Trophoblast cell (in vitro differentiated cells and primary cell): ENCODE results near the gene FAM53A.

Experiments
- DNase-seq, 2 donors: peaks; one replicate each; pipeline ENCODE4 v3.0.0-alpha.2; 2016
- H2AFZ ChIP-seq: 2 replicates; pipeline ENCODE4 v1.6.1; 2013; ENCODE audit warnings: low read length, moderate library complexity, mild to moderate bottlenecking; ENCODE audit not compliant: insufficient read depth, poor library complexity
- H2AK5ac ChIP-seq: 2 replicates; pipeline ENCODE4 v1.6.1; 2013; ENCODE audit warnings: mild to moderate bottlenecking, low read length
- H2BK120ac ChIP-seq: 2 replicates; pipeline ENCODE4 v1.6.1; 2013; ENCODE audit warnings: low read length, mild to moderate bottlenecking, moderate library complexity; ENCODE audit not compliant: insufficient read depth, poor library complexity
- H2BK12ac ChIP-seq: 2 replicates; pipeline ENCODE4 v1.6.1; 2013; ENCODE audit warnings: mild to moderate bottlenecking, low read length, moderate library complexity
- H2BK5ac ChIP-seq: 2 replicates; pipeline ENCODE4 v1.6.1; 2013; ENCODE audit warnings: low read length, low read depth, moderate library complexity, mild to moderate bottlenecking; ENCODE audit not compliant: poor library complexity
- H3K14ac ChIP-seq: 2 replicates; pipeline ENCODE4 v1.6.1; 2013; ENCODE audit warnings: mild to moderate bottlenecking, low read length
- H3K18ac ChIP-seq: 2 replicates; pipeline ENCODE4 v1.6.1; 2013; ENCODE audit warnings: mild to moderate bottlenecking, low read length
- H3K23ac ChIP-seq: 2 replicates; pipeline ENCODE4 v1.6.1; 2013; ENCODE audit warnings: low read length
- H3K27ac ChIP-seq: 2 replicates; pipeline ENCODE4 v1.5.1; 2013; ENCODE audit warnings: low read depth, mild to moderate bottlenecking, inconsistent platforms, low read length, moderate library complexity
- H3K27me3 ChIP-seq: 2 replicates; pipeline ENCODE4 v1.6.1; 2013; ENCODE audit warnings: inconsistent platforms, mild to moderate bottlenecking, low read length, moderate library complexity; ENCODE audit not compliant: insufficient read depth
- H3K36me3 ChIP-seq, 2 experiments: 1 replicate in 1 of 2; 2 replicates in 1 of 2; pipeline ENCODE4 v1.6.1; 2013; ENCODE audit warnings: low read length in 2 of 2, mild to moderate bottlenecking in 2 of 2, moderate library complexity in 1 of 2; ENCODE audit not compliant: insufficient read depth in 2 of 2, control insufficient read depth in 1 of 2
- H3K4ac ChIP-seq: 2 replicates; pipeline ENCODE4 v1.6.1; 2013; ENCODE audit warnings: low read depth, mild to moderate bottlenecking, low read length, moderate library complexity
- H3K4me1 ChIP-seq, 2 experiments: 1 replicate in 1 of 2; 2 replicates in 1 of 2; pipeline ENCODE4 v1.6.1; 2013; ENCODE audit warnings: low read length in 2 of 2, mild to moderate bottlenecking in 2 of 2, moderate library complexity in 1 of 2; ENCODE audit not compliant: insufficient read depth in 2 of 2, control insufficient read depth in 1 of 2
- H3K4me2 ChIP-seq: 2 replicates; pipeline ENCODE4 v1.6.1; 2013; ENCODE audit warnings: inconsistent platforms, mild to moderate bottlenecking, low read length, moderate library complexity
- H3K4me3 ChIP-seq: 2 replicates; pipeline ENCODE4 v1.5.1; 2013; ENCODE audit warnings: mild to moderate bottlenecking, low read depth, low read length, inconsistent platforms
- H3K79me1 ChIP-seq: one replicate; pipeline ENCODE4 v1.6.1; 2013; ENCODE audit warnings: low read length
- H3K79me2 ChIP-seq: 2 replicates; pipeline ENCODE4 v1.6.1; 2013; ENCODE audit warnings: low read length, mild to moderate bottlenecking; ENCODE audit not compliant: control insufficient read depth, insufficient read depth, poor library complexity
- H3K9ac ChIP-seq: 2 replicates; pipeline ENCODE4 v1.6.1; 2013; ENCODE audit warnings: mild to moderate bottlenecking, low read length
- H3K9me3 ChIP-seq: 2 replicates; pipeline ENCODE4 v1.6.1; 2013; ENCODE audit warnings: low read depth, mild to moderate bottlenecking, control low read depth, inconsistent platforms, low read length; ENCODE audit not compliant: insufficient read depth
- H4K12ac ChIP-seq: 2 replicates; pipeline ENCODE4 v1.6.1; 2013; ENCODE audit warnings: low read depth, mild to moderate bottlenecking, low read length, moderate library complexity
- H4K8ac ChIP-seq: 2 replicates; pipeline ENCODE4 v1.6.1; 2013; ENCODE audit warnings: low read depth, mild to moderate bottlenecking, low read length, moderate library complexity
- H4K91ac ChIP-seq: one replicate; pipeline ENCODE4 v1.6.1; 2013; ENCODE audit warnings: low read depth, mild to moderate bottlenecking, low read length, moderate library complexity
- WGBS: extraction: QIAGEN DNeasy Blood & Tissue Kit; methylation state at CpG from one replicate; pipeline ENCODE4 v1.1.7; 2013; ENCODE audit warnings: missing lambda C conversion rate; ENCODE audit not compliant: insufficient read length, insufficient coverage; ENCODE audit errors: extremely low coverage; 5-methylcytosine and 5-hydroxymethylcytosine counted together

Gene FAM53A

DNA sequence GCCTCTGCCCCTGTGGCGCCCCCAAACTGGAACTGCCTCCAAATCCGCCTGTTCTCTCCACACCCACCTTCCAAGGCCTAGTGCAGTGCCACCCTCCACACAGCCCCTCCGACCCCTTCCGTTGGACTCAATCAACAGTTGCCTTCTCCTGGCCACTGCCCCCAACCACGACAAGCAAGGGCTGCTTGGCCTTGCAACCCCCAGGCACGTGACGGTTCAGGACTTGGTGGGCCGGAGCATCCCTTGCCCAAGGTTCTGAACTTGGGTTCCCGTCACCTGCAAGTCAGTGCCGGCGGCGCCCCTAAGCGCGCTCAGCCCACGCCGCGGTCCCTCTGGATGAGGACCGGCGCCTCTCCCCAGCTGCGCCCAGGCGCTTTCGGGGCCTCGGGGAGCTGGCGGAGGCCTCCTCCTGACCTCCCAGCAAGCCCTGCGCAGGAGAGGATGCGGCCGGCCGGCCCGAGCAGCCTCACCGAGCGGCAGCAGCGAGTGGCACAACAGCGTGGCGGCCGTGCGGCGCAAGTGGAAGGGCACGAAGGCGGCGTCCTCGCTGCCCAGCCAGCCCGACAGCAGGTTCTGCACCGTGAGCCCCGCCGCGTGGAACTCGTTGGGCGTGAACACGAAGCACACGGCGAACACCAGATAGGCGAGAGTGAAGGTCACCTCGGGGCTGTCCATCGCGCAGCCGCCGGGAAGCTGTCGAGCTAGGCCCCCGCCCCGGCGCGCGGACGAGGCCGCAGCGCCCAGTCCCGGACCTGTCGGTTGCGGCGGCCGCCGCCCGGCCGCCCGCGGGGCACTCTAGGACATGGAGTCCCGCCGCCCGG, 36.3 kb upstream of the FAM53A start:
- peak overlapping the region; percentile 95 for H3K14ac ChIP-seq
- H3K18ac ChIP-seq = peak overlapping the region; percentile 82
- peak overlapping the region; percentile 18 for H2BK5ac ChIP-seq
- H4K8ac ChIP-seq = peak overlapping the region; percentile 91
- H3K9me3 ChIP-seq = no peaks in the 10 kb centered on the region
- H2AK5ac ChIP-seq = peak overlapping the region; percentile 16
- H3K23ac ChIP-seq = peak overlapping the region; percentile 56
- peak overlapping the region; percentile 40 for H3K27ac ChIP-seq
- peak overlapping the region; percentile 30 for H3K4ac ChIP-seq
- peaks cover 38 to 41% of the 10 kb centered on the region in 2 experiments for H3K36me3 ChIP-seq
- peak overlapping the region; percentile 89 for H4K91ac ChIP-seq
- H4K12ac ChIP-seq = peak overlapping the region; percentile 86
- peaks cover 6% of the 10 kb centered on the region for H3K79me1 ChIP-seq
- peak overlapping the region; percentile 80 for H3K4me2 ChIP-seq
- H3K9ac ChIP-seq = peak overlapping the region; percentile 57
- peak overlapping the region; percentile 89 for H2AFZ ChIP-seq
- H2BK12ac ChIP-seq = no peak overlapping the region
- peak overlapping the region; percentile 71 for H2BK120ac ChIP-seq
- peaks cover 19% of the 10 kb centered on the region for H3K79me2 ChIP-seq
- no CpG with 5 or more reads among the region's 79 CpGs for WGBS
- peaks cover 14 to 18% of the 10 kb centered on the region in 2 experiments for H3K4me1 ChIP-seq
- no peaks in the 10 kb centered on the region for H3K27me3 ChIP-seq
- peak overlapping the region; percentile 90 for H3K4me3 ChIP-seq
- peak in 1 of 2 donors; percentile 31 for DNase-seq

DNA sequence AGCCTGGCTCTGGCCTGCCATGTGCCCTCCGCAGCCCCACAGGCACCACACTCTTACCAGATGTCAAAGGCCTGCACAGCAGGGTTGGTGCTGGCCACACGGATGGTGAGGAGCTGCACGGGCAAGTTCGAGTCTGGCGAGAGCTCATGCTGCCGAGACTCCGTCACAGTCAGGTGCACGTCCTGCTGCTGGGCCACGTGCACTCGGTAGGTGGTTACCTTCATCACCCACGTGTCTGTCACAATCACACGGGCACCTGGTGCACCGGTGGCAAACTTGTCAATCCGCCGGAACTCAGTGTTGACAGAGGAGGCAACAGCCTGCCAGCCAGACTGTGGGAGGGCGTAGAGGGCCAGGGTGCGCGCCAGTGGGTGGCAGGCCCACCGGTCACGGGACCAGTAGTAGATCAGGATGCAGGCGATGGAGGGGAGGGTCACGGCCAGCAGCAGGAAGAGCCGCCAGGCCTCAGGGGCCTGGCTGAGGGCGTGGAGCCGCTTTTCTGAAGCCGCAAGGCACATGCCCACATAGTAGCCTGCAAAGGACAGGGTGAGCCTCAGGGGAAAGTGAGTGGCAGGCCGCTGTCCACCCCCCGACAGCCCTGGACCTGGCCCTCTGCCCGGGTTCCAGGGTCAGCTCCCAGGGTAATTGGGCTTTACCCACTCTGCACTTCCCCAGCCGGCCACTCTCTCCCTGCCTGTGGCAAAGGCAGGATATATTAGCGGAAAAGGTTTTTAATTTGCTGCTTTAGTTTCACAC, 34.2 kb upstream of the FAM53A start:
- Histone ChIP-seq H3K14ac (no peak overlapping the region), H2AFZ (no peak overlapping the region), H2AK5ac (no peak overlapping the region), H2BK120ac (no peak overlapping the region), H4K8ac (no peak overlapping the region), H3K36me3 (peaks cover 23 to 29% of the 10 kb centered on the region in 2 experiments), H3K9ac (no peak overlapping the region), H3K4me1 (peaks cover 14 to 20% of the 10 kb centered on the region in 2 experiments), H3K4me2 (no peak overlapping the region), H3K79me2 (peaks cover 19% of the 10 kb centered on the region), H2BK12ac (no peak overlapping the region), H3K4ac (no peak overlapping the region), H3K79me1 (peaks cover 6% of the 10 kb centered on the region), H3K23ac (no peak overlapping the region), H2BK5ac (no peak overlapping the region), H4K91ac (no peak overlapping the region), H3K27ac (no peak overlapping the region), H3K27me3 (no peaks in the 10 kb centered on the region), H3K4me3 (peak overlapping the region; percentile 29), H3K18ac (no peak overlapping the region), H3K9me3 (no peaks in the 10 kb centered on the region), H4K12ac (no peak overlapping the region)
- no peak for DNase-seq
- no CpG with 5 or more reads among the region's 31 CpGs for WGBS

DNA sequence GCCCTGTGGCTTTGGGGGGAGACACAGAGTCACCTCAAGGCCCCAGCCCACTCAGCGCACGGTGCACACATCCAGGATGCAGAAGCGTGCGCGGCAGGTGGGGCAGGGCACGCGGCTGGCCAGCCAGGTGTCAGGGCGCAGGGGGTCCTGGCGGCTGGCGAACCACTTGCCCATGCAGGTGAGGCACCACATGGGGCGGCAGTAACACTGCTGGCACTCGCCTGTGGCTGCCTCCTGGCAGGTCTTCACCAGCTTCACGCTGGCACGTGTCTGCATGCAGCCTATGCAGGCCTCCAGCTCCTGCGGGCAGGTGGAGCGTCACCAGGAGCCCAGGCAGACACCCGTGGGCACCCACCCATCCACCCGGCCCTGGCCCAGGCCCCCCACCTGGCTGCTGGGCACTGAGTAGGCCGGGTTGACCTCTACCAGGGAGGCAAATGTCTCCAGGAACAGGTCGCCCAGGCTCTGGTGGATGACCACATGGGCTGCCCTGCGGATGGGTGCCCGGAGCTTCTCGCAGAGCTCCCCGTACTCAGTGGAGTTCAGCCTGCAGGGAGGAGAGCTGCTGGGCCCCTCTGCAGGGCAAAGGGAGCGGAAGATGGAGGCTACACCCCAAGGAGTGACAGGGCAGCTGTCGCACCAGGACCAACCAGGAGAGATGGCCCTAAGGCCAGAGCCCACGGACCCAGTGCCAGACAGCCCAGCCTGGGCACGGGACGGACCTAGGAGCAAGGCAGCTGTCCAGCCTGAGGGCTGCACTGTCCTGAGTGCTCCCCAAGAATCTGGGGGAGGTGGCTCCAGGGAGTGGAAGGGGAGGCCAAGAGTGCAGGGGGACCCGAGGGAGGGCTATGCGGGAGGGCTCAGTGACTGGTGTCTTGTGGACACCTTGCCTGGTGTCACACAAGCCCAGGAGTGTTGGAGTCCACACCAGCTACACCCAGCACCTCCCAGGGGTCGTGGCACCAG, 33.3 kb upstream of the FAM53A start:
- Histone ChIP-seq H3K4me3 (no peak overlapping the region), H4K12ac (no peak overlapping the region), H3K4ac (no peak overlapping the region), H3K9me3 (no peaks in the 10 kb centered on the region), H2BK120ac (no peak overlapping the region), H2BK5ac (no peak overlapping the region), H3K9ac (no peak overlapping the region), H3K18ac (no peak overlapping the region), H2AFZ (no peak overlapping the region), H2AK5ac (no peak overlapping the region), H3K4me1 (peaks cover 13 to 18% of the 10 kb centered on the region in 2 experiments), H3K36me3 (peaks cover 21 to 27% of the 10 kb centered on the region in 2 experiments), H3K27me3 (no peaks in the 10 kb centered on the region), H3K14ac (no peak overlapping the region), H4K91ac (no peak overlapping the region), H3K23ac (no peak overlapping the region), H3K4me2 (no peak overlapping the region), H3K79me1 (peaks cover 12% of the 10 kb centered on the region), H4K8ac (no peak overlapping the region), H3K27ac (no peak overlapping the region), H3K79me2 (peaks cover 21% of the 10 kb centered on the region), H2BK12ac (no peak overlapping the region)
- WGBS = no CpG with 5 or more reads among the region's 32 CpGs
- no peak for DNase-seq
